ENCODE data around the gene SH2D2A.

SH2D2A gene

DNA sequence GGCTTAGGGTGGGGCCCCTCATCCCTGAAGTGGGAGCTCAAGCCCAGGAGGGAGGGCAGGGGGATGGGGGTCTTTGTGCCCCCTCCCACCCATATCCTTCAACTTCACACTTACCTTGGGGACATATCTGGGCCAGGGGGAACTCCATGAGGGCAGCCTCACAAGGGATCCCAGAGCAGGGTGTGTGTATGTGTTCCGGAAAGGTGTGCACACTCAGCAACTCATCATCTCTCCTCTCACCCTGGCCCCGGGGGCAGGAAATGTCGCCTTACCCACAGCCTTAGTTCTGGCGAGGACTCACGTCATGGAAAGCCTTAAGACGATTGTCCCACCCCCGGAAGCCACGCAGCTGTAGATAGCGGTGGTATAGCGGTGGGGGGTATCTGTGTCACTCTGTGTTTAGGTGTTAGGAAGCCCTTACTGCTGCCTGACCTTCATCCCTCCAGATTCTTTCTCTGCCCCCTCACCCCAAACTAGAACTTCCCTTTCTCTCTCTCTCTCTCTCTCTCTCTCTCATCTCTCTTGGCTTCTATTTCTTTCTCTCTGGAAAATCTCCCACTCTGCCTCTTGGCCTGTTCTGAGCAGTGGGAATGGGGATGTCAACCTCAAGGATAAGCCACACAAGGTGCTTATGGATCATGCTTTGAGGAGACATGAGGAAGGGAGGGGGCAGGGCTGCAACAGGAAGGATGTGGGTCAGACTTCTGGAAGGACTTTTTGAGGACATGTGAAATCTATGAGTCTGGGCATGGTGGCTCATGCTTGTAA lies at the start of gene SH2D2A:
Gene SH2D2A (minus strand): TSS at position 288 of the 768 bp plus-strand sequence. CDS start 140 bp downstream, at position 148.
- peak; percentile 93 to 94 for DNase-seq

DNA sequence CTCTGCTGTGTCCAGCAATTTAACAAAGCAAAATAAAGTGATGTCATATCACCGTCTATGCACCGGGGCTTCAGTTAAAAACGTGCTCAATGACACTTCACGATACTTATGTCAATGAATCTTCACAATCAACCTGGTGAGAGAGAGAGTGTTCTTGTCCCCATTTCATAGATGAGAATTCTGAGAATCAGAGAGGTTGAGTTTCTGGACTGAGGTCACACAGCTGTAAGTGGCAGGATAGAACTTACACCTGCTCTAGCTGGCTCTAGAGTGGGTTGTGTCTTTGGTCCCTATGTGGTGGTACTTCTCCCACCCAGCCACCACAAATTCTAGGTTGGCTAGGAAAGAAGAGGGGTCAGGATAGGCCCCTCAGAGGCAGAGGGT lies 49.2 kb upstream of the SH2D2A start:
- no peak for DNase-seq

DNA sequence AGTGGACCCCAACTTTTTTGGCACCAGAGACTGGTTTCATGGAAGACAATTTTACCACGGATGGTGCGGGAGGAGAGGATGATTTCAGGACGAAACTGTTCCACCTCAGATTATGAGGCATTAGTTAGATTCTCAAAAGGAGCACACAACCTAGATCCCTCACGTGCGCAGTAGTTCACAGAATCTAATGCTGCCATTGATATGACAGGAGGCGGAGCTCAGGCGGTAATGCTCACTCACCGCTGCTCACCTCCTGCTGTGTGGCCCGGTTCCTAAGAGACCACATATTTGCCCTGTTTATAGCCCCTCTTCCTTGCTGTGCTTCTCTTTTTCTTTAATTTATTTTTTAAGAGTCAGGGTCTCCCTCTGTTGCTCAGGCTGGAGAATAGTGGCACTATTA lies 48.6 kb upstream of the SH2D2A start:
- no peak for DNase-seq

DNA sequence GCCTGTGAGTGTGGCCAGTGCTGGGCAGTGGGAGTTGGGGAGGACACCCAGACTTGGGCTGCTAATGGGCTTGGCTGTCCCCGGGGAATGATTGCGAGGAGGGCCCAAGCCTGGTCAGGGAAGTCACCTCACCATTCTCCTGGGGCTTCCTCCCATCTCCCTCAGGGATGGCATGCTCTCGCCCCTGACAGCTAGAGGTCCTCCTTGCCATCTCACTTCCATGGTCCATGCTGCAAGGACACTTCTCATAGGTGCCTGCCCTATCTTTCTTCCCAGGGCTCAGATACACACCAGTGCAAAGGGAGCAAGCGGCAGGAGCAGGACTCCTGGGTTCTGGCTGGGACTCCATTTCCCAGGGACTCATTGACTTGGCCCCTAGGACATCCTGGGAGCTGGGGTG lies 48.1 kb upstream of the SH2D2A start:
- no peak for DNase-seq

DNA sequence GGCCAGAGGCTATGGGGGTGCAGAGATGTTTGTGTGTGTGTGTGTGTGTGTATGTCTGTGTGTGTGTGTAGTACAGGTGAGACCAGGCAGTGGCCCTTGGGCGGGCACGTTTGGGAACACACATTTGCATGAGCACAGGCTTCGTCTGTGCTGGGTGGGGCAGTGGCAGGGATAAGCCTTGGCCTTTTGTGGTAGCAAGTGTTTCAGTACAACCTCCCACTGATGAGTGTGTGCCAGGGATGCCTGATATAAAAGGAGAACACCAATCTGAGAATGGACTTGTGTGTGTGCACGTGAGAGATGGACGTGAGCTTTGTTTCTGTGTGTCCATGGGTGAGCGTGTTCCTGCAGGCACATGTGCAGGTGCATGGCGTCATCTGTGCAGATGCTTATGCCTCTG lies 47.0 kb upstream of the SH2D2A start:
- no peak for DNase-seq

DNA sequence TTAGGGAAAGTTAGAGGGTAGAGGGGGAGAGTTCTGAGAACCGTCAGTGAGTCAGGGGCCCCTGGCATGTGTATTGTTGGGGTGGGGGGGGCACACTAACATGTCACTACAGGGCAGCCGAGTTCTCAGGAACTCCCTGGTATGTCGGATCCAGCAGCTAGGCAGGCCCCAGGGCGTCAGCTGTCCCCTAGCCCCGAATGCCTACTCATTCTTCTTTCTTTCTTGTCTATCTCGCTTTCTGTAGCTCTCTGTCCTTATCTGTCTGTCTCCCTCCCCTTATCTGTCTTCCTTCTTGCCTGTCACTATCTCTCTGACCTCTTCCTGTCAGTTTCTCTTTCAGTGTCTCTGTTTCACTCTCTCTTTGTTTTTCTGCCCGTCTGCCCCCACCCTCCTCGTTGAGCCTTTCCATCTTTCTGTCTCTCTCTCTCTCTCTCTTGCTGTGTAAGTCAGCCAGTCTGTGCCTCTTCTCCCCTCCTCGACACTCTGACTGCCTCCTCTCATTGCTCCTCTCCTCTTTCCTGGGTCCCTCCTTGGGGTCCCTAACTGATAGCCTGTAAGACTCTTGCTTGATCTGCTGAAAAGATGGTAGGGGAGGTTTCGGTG lies 46.5 kb upstream of the SH2D2A start:
- peak in 1 of 2 experiments; percentile 54 for DNase-seq

DNA sequence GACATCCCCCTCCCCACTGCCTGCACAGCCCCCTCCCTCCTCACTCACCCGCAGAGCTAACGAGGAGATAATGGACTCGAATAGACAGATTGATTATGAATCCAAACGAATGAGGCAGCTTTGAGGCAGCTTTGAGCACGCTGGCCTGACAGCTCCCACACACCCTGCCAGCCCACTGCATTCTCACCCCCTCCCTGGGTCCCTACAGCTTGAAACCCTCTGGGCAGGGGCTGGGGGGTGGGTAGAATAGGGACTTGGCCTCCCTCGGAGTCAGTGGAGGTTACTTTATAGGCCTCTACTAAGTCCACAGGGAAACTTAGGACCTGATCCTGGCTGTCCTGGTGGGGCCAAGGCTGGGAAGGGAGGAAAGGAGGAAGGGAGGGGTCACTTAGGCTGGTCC lies 45.9 kb upstream of the SH2D2A start:
- no peak for DNase-seq

DNA sequence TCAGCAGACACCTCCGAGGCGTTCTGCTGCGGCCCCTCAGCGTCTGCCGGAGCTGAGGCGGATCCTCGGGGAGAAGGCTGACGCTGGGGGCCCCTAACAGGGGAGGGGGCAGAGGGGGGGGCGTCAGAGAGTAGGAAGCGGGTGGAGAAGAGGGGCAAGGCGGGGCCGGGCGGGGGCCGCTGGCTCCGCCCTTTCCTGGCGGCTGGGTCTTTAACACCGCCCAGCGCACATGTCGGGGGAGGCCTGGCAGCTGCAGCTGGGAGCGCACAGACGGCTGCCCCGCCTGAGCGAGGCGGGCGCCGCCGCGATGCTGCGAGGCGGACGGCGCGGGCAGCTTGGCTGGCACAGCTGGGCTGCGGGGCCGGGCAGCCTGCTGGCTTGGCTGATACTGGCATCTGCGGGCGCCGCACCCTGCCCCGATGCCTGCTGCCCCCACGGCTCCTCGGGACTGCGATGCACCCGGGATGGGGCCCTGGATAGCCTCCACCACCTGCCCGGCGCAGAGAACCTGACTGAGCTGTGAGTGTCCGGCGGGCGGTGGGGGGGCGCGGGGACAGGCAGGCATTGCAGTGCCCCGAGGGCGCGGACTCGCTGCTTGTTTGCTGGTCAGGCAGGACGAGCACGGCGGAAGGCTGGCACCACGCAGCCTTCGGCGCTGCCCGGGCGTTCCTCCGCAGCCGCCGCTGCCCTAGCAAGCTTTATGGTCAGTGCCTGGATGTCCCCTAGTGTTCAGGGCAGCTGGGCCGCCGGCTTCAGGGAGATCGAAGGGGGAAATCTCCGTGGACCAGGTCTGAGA lies 44.2 kb upstream of the SH2D2A start, which contains the start of gene NTRK1:
Gene NTRK1 (plus strand): TSS at position 238 of the 796 bp plus-strand sequence. CDS start 70 bp downstream, at position 308.
- peak; percentile 58 to 71 for DNase-seq

DNA sequence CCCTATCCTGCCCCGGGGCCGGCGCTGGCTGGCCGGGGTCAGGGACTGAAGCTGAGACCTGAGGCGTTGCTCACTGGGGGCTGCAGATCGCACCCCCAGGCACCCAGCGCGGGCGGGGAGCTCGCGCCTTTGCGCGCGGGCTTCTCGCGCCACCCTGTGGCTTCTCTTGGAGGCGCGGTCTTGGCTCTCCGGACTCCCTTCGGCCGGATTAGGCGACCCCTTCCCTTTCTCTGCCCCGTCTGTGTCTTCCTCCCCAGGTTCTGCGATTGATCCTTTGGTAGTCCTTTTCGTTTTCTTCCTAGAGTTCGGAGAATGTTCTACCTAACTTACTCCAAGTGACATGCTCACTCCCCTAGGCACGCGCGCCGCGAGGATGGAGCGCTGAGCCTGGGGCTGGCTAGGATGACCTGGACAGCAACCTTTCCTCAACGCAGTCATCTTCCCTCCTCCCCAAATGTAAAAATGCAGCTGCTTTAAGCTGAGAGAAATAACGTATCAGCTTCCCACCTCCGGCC lies 43.5 kb upstream of the SH2D2A start:
- peak; percentile 80 to 81 for DNase-seq

DNA sequence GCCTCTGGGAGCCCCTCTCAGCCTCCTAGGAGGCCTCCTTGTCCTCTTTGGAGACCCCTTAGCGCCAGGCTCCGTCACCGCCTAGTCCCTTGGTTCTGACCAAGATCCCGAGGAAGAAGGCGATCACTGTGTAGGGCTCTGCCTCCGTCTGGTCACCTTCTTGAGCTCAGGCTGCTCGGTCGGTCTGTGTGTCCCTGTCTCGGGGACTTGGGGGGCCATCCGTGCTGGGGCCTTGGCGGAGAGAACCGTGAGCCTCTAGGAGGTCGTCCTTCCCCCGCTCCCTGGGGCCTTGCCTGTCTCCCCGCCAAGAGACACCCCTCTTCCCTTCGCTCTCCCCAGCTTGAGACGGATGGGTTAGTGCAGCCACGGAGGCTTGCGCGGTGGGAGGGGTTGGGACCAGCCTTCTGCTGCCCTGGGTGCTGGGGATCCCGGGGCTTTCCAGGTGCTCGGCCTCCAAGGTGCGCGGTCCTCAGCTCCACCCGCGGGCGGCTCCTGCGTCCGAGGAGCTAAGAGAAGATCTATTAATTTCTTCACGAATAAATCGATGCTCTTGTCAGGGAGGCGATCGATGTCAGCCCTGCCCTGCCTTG lies 43.0 kb upstream of the SH2D2A start:
- peak in 1 of 2 experiments; percentile 62 for DNase-seq

DNA sequence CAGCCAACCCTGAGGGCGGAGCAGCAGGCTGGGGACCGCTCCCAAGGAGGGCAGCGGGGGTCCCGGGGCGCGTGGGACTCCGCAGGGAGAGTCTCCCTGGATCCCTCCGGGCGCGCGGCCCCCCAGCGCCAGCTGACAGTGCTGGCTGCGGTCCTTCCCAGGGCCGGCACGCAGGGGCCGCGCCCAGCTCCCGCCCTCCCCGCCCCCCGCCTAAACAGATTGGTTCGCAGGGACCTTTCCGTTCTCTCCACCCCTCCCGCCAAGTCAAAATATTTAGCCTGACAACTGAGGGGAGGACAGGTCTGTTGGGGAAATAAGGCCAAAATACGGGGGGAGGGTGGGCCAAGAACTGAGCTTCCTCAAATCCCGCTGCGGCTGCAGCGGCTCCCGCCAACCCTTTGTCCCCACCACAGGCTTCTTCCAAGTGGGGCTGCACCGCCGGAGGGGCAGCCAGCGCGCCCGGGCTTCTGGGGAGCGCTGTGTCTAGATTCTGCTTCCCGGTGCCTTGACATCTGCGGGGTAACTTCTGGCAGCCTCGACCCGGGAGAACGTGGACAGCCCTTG lies 42.4 kb upstream of the SH2D2A start, which contains the start of gene INSRR:
Gene INSRR (minus strand): TSS at position 159 of the 564 bp plus-strand sequence. CDS start 496 bp downstream, outside the sequence.
- DNase-seq, result no peak

DNA sequence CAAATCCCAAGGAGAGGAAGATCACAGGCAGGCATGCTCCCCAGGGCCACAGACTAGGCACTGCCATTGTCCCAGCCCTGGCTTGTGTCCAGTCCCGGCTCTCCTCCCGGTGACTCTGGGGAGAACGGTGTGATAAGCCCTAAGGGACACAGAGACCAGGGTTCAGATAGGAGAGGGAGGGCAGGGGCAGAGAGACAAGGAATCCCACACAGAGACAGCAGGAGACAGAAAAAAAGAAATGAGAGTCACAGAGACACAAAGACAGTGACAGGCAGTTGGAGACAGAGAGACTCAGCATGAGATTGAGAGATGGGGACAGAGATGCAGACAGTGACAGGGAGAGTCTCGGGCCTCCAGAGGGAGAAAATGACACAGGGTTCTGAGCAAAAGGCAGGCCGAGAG lies 41.9 kb upstream of the SH2D2A start:
- DNase-seq, result no peak

DNA sequence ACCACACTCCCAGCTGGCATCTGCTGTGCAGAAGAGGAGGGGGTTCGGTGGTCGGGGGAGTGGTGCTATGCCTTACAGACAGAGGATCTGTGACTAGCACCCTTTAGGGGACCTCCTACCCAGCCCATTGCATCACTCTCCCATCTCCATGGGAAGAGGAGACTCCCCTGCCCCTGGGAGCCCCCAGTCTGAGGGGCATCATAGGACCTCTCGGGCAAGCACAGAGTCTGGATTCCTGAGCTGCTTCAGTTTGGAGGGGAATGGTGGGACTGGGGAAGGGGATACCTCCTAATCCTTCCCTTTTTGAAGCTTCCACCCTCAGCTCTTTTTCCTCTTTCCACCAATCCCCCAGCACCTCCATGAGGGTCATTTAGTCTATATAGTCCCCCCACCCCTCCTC lies 40.9 kb upstream of the SH2D2A start:
- no peak for DNase-seq

DNA sequence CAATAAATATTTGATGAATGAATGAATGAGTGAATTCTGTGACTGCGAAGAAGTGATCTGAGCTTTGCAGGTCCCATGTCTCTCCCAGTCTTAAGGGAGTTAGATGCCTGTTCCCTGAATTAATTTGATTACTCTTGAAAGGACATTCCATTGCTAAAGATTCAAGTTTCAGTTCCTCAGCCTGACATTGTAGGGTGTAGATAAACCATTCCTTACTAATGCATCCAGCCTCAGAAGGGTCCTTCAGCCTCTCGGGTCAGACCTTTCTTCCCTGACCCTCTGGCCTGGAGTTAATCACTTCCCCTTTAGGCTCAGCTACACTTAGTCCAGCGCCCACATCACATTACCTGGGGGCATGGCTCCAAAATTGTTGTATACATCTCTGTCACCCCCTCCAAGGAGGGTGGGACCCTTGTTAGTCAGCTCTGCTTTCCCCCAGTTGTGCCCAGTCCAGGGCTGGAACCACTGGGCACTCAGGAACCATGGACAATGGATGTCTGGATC lies 39.7 kb upstream of the SH2D2A start:
- DNase-seq, result no peak

DNA sequence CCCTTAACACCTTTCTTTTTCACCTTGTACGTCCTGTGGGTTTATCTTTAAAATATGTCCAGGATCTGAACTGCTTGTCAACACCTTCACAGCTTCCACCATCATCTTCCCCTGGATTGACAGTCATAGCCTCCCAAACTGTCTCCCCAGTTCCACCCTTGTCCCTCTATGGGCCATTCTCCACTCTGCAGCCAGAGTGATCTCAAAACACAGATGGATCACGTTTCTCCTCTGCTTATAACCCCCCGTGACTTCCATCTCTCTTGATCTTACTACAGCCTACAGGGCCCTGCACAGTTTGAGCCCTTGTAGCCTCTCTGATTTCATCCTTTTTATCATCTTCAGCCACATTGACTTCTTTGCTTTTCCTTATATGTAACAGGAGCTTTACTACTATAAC lies 38.0 kb upstream of the SH2D2A start:
- DNase-seq, result no peak

DNA sequence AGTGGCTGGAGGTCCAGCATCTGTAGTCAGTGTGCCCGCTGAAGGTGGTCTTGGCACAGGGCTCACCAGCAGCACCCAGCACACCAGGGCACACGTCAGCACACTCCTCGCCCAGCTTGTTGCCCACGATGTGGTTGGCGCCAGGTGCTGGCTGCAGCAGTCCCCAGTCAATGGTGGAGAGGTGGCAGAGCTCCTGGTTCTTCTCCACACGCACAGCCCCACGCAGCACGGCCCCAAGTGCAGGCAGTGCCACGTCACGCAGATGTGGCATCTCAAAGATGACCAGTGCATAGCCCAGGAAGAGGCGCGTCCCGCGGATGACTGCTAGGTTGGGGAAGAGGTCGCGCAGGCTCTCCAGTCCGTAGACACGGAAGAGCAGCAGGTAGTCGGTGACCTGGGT lies 37.1 kb upstream of the SH2D2A start:
- DNase-seq, result no peak

DNA sequence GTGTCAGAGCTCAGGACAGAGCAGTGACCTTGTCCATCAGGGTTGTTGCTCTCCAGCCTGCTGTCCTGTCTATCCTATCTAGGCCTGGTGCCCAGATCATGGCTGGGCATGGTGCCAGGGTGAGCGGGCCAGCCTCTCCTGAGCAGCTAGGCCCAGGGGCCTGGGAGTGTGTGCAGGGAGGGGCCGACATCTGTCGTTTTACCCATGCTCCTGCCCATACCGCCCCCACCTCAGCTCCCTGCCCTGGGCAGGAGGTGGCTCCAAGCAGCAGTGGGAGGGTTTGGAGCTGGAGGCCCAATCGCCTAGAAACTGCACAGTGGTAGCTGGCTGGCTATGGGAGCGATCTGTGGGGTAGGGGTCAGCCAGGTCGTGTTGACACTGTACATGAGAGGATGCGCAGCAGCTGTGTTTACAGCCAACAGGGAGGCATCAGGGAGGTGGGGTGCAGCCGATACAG lies 35.8 kb upstream of the SH2D2A start:
- no peak for DNase-seq

DNA sequence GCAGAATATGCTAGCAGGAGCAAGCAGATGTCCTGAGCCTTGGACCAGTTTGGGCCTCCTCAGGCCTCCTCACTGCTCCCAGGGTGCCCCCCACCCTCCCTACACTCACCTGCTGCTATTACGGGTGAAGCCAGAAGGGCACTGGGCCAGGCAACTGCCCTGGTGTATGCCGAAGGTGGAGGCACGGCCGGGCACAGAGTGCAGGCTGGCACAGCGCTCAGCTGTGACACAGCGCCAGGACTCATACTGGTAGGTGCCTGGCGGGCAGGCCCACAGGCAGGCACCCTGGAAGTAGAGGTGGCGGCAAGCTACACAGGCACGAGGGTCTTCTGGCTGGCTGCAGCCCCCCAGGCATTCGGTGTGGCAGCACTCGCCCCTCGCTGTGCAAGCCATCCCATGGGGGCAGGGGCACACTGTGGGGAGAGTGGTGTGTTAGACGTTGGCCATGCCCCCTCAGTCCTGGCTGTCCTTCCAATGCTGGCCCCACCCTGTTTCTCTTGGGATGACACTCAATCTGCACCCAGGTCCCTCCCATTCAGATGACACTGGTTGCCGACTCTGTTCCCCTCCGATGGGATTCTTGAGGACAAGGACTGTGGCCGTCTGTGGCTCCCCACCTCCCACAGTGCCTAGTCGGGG lies 35.2 kb upstream of the SH2D2A start:
- no peak for DNase-seq

DNA sequence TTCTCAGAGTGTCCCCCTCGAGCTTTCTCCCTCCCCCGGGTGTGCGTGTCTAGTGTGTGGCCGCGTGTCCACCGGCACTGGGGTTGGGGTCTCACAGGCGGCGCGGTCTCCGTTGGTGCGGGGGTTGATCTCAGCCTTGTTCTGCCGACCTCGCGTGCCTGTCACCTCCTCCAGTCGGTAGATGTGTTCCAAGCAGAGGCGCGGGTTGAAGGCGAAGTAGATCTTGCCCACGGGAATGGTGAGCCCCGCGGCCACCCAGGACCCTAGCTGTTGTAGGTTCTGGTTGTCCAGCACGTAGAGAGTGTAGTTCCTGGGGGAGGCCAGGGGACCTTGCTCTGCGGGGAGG lies 32.5 kb upstream of the SH2D2A start:
- no peak for DNase-seq

DNA sequence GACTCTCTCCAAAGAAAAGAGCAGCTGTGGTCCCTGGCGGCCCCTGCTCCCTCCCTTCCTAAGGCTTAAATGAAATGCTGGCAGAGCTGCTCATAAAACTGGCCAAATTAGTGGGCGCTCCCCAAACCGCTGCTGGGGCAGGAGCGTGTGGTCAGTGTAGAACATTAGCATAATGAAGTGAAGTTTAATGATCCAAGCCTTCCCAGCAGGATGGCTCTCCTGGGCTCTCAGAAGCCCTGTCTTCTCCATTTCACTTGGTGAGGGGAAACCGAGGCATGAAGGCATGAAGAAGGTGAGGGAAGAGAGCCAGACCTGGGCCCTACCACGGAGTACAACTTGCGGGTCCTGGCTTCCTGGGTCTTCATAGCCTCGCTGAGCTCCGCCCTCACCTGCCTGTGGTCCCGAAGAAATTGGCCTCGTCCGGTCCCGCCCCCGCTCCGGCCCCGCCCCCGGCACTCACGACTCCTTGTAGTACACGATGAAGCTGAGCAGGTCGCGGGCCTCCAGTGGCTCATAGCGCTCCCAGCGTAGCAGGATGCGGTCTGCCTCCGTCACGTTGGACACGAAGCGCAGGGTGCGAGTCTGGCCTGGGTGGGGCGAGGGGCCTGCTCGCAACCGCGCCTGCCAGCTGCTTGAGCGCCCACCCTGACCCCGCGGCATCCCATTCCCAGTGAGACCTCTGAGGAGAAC lies 32.0 kb upstream of the SH2D2A start:
- peak; percentile 79 to 81 for DNase-seq
